ENCODE measurements around the gene PIGN. TPM values are rescaled to one million over a fixed set of nuclear protein-coding genes. Genes with fewer than 3 reads are reported as not detected.

The PIGN gene
- total RNA-seq, 1 donor from 2014 or later = 34.3 TPM

Other genes starting within 250 kb of the PIGN start
- gene RELCH, start 199 bp upstream of the PIGN start, total RNA-seq = 39.9 TPM
- gene TNFRSF11A, start 138.3 kb upstream of the PIGN start, total RNA-seq = 2.7 TPM

Measured in sciatic nerve (tissue), 1 donor.